ENCODE results near the gene SH3BP5L. TPM values are rescaled to one million over a fixed set of nuclear protein-coding genes. Genes with fewer than 3 reads are reported as not detected.
"Not testable (repeated sequence)": the region's sequence is repeated elsewhere in the genome, so short reads cannot be mapped to it uniquely, and the experiment has no call there.

Gene SH3BP5L
- total RNA-seq, 1 experiment from 2014 or later: 21.0 TPM

GRCh38 chr1:248851390-248851789 lies 25.7 kb upstream of the SH3BP5L start:
- no peak for DNase-seq (ENCODE audit: low read depth)

DNA sequence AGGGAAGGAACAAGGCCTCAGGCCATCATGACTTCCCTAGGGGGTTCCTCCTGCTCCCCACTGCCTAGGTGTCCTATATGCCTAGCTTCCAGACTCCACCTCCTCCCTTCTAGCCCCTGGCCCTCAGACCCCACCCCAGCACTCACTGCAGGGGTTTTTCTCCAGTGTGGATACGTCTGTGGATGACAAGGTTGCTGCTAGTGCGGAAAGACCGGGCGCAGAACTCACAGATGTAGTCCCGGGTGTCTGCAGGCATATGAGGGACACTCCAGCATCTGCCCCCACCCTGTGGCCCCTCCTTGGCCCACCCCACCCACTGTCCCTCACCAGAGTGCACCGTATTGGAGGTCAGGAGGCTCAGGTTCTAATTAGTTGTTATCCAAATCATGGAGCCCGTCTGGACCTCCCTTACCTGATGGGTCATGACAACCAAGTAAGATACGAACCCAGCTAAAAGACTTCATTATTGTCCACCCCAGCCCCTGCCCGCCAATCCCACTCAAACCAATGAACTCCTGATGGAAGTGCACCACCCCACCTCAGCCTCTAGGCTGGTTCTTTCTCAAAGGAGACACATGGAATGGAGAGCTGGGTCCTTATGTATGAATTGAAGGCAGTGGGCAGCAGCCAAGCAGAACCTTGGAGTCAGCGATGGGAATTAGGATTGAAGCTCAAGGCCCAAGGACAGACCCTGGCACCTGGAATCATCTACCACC lies 25.0 kb upstream of the SH3BP5L start:
- DNase-seq (ENCODE audit: low read depth): no peak

GRCh38 chr1:248850124-248850523 lies 24.4 kb upstream of the SH3BP5L start:
- DNase-seq (ENCODE audit: low read depth): no peak

DNA sequence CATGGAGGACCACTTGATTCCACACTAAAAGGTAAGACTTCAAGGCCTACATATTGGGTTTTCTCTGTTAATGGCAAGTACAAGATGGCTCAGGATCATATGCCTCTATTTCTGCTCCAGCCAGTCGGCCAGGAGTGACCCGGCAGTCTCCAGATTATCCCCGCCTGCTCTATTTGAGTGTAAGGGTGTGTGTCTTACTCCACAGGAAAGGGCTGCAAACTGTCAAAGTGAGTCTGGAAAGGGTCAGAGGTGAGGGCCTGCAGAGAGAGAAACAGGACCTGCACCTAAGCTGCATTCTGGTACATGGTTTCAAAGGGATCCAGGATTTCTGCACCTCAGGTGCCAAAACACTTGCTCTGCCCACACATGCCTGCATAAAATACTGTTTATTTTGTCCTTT lies 23.9 kb upstream of the SH3BP5L start:
- no peak for DNase-seq (ENCODE audit: low read depth)

DNA sequence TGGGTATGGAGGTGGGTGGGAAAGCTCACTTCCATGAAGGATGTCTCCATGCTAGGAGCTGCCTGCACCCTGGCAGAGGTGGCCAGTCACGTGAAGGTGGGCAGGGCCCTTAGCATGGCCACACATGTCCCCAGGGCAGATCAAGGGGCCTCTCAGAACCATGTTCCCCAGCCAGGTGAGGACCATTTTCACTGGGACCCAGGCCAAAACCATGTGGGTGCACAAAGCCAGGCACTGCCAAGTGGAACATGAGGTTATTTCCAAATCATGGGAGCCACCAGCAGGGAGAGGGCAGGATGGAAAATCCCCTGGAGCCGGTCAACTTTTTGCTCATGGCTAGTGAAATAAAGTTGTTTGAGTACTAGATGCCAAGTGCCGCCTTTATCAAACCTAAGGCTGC lies 23.4 kb upstream of the SH3BP5L start:
- DNase-seq (ENCODE audit: low read depth): no peak

- no peak for DNase-seq (ENCODE audit: low read depth)
Observed at GRCh38 chr1:248848602-248849001, 22.9 kb upstream of the SH3BP5L start.

- DNase-seq (ENCODE audit: low read depth): no peak
Observed at GRCh38 chr1:248847956-248848561, 22.3 kb upstream of the SH3BP5L start.

DNA sequence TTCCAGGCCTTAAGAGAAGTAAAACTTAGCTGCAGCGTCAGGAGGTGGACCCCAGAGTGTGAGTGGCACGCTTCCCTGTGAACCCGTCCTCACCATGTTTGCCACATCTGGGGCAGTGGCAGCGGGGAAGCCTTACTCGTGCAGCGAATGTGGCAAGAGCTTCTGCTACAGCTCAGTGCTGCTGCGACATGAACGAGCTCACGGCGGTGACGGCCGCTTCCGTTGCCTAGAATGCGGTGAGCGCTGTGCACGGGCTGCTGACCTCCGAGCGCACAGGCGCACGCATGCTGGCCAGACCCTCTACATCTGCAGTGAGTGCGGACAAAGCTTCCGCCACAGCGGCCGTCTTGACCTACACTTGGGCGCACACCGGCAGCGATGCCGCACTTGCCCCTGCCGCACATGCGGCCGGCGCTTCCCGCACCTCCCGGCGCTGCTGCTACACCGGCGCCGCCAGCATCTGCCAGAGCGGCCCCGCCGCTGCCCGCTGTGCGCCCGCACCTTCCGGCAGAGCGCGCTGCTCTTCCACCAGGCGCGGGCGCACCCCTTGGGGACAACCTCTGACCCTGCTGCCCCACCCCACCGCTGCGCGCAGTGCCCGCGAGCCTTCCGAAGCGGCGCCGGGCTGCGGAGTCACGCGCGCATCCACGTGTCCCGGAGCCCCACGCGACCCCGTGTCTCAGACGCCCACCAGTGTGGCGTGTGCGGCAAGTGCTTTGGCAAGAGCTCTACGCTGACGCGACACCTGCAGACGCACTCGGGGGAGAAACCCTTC lies 21.7 kb upstream of the SH3BP5L start:
- no peak for DNase-seq (ENCODE audit: low read depth)

GRCh38 chr1:248844526-248844925 lies 18.8 kb upstream of the SH3BP5L start:
- no peak for DNase-seq (ENCODE audit: low read depth)

- DNase-seq (ENCODE audit: low read depth): no peak
Observed at GRCh38 chr1:248843687-248844086, 18.0 kb upstream of the SH3BP5L start.

- DNase-seq (ENCODE audit: low read depth): no peak
Observed at GRCh38 chr1:248842781-248843331, 17.1 kb upstream of the SH3BP5L start.

GRCh38 chr1:248841702-248842395 lies 16.1 kb upstream of the SH3BP5L start:
- peak; percentile 20 for DNase-seq (ENCODE audit: low read depth)

GRCh38 chr1:248840946-248841345 lies 15.2 kb upstream of the SH3BP5L start:
- DNase-seq (ENCODE audit: low read depth): no peak

- DNase-seq (ENCODE audit: low read depth): no peak
Observed at GRCh38 chr1:248839168-248839555, 13.4 kb upstream of the SH3BP5L start.

- peak; percentile 84 for DNase-seq (ENCODE audit: low read depth)
Observed at GRCh38 chr1:248838357-248839167, 12.8 kb upstream of the SH3BP5L start.

DNA sequence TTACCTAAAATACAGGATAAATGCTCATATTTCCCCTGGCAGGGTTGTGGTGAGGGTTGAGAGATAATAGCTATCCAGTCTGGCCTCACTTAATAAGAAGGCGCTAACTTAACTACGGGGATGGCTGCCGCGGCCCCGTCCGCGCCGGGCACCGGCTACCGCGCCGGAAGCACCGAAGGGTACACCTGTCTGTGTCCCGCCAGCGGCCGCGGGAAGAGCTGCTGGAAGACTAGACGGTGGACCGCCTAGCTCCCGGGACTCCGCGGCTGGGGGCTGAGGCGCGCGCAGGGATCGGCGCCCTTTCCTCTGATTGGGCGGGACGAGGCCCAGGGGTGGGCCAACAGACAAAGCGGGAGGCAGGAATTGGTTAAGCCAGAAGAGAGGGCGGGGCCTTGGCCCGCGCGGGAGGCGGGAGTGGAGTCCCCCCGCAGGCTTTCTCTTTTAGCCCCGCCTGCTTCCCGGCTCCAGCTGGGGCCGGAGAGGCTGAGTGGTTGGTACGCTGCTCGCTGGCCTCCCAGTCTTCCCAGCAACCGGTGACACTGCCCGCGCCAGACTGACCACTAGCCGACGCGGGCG lies 12.2 kb upstream of the SH3BP5L start, which contains the start of gene ZNF672:
Gene ZNF672 (plus strand): TSS at position 444 of the 576 bp plus-strand sequence. CDS start 9,051 bp downstream, outside the sequence.
- peak; percentile 96 for DNase-seq (ENCODE audit: low read depth)

DNA sequence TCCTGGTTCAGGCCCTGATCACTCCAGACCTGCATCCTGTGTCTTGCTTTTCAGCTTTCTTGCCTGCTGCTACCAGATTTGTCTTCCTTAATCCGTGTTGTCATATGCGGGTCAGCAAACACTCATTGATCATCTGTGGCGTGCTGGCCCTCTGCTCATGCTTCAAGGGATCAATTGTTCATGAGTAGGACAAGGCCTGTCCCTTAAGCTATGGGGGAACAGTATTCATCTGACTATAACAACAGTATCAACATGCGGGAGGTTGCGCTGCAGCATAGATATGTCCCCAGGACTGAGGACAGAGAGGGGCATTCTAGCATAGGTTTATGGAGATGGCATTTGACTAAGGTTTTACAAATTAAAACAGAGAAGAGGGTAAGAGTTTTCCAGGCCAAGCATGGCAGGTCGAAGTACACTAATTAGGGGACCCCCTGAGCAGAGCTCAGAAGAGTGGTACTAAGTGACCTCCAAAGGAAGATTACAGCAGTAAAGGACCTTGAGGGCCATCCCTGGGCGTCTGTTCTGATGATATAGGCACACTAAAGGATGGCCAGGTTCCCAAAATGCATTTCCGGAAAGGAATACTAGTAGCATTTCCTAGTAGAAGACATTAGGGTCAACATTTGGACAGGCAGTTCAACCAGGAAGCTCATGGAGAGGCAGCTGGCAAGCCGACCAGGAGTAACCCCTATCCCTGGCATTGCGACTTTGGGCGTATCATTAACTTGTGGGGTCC lies 11.5 kb upstream of the SH3BP5L start:
- peak; percentile 14 for DNase-seq (ENCODE audit: low read depth)

DNA sequence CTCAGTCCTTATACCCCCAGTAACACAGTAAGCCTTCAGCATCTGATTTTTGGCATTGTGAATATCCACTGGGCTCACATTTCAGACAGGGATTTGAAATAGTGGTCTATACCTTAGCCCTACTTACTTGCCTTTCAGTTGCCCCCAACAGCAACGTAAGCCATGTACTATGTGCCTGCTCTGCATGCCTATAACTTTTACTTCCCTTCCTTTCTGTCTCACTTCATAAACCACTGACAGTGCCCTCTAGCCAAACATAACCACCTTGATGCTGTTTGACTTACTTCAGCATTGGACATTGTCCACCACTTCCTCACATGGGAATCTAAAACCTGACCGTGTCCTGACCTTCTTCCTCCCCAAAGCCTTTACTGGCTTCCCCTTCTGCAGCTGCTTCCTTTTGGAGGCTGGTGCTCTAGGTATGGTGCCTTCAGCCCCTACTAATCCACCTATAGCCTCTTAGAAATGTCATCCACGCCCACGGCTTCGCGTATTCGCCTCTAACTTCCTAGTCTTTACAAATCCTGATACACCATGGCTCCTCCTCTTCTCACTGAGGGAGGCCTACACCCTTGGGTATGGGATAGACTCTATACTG lies 8.7 kb upstream of the SH3BP5L start:
- DNase-seq (ENCODE audit: low read depth): no peak

- no peak for DNase-seq (ENCODE audit: low read depth)
Observed at GRCh38 chr1:248831842-248832241, 6.1 kb upstream of the SH3BP5L start.

DNA sequence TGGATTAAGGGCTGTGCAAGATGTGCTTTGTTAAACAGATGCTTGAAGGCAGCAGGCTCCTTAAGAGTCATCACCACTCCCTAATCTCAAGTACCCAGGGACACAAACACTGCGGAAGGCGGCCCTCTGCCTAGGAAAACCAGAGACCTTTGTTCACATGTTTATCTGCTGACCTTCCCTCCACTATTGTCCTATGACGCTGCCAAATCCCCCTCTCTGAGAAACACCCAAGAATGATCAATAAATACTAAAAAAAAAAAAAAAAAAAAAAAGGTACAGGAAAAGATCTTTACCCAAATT lies 5.0 kb upstream of the SH3BP5L start:
- not testable (repeated sequence) for DNase-seq (ENCODE audit: low read depth)

All from M059J (cell line).